ENCODE data around the gene TBC1D2B. TPM values are rescaled to one million over a fixed set of nuclear protein-coding genes. Genes with fewer than 3 reads are reported as not detected.
A peak's percentile ranks its signal among the peaks of the same experiment; 100 is the strongest.

TBC1D2B gene
- total and polyA plus RNA-seq, 3 donors from 2014 or later, result 28.9 to 41.5 (median 40.6) TPM

DNA sequence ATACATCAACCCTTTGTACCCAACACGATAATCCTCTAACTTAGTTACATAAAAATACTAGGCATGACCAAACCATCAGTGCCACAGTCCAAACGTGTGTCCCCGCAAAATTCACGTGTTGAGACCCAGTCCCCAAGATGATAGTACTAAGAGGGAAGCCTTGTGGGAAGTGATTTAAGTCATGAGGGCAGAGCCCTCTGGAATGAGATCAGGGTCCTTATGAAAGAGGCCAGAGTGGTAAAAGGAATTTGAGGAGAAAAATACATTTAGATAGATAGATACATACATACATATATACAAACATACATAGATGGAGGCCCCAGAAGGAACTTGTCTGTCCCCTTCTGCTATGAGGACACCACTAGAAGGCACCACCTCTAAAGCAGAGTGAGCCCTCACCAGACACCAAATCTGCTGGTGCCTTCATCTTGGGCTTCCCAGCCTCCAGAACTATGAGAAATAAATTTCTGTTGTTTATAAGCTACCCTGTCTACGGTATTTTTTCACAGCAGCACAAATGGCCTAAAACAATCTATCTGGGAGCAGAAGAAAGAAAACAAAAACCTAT, 8.0 kb downstream of the TBC1D2B start:
- DNase-seq, result no peak
- Histone ChIP-seq H3K36me3 (ENCODE audit: low read depth, missing control alignments) (no peaks in the 10 kb centered on the region), H3K4me3 (no peak overlapping the region), H3K27ac (peak overlapping the region in 1 of 2 donors; percentile 46), H3K27me3 (no peaks in the 10 kb centered on the region), H3K4me1 (peaks cover 69% of the 10 kb centered on the region), H3K9me3 (no peaks in the 10 kb centered on the region)
- WGBS, 2 donors, result 69 to 70% methylated on average over 5 of the region's 5 CpGs
- intact Hi-C loops (cut with DNase I; ENCODE audit: low total_unique reads), result loop anchor here (10.0 kb wide), 1 partner anchor 65 kb away; no protein-coding TSS in a partner anchor
- no peak for TF ChIP-seq POLR2A (IDR thresholded peaks at IDR 0.05)
- TF ChIP-seq, protein P1, sequence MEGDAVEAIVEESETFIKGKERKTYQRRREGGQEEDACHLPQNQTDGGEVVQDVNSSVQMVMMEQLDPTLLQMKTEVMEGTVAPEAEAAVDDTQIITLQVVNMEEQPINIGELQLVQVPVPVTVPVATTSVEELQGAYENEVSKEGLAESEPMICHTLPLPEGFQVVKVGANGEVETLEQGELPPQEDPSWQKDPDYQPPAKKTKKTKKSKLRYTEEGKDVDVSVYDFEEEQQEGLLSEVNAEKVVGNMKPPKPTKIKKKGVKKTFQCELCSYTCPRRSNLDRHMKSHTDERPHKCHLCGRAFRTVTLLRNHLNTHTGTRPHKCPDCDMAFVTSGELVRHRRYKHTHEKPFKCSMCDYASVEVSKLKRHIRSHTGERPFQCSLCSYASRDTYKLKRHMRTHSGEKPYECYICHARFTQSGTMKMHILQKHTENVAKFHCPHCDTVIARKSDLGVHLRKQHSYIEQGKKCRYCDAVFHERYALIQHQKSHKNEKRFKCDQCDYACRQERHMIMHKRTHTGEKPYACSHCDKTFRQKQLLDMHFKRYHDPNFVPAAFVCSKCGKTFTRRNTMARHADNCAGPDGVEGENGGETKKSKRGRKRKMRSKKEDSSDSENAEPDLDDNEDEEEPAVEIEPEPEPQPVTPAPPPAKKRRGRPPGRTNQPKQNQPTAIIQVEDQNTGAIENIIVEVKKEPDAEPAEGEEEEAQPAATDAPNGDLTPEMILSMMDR (IDR thresholded peaks at IDR 0.05), result no peak

DNA sequence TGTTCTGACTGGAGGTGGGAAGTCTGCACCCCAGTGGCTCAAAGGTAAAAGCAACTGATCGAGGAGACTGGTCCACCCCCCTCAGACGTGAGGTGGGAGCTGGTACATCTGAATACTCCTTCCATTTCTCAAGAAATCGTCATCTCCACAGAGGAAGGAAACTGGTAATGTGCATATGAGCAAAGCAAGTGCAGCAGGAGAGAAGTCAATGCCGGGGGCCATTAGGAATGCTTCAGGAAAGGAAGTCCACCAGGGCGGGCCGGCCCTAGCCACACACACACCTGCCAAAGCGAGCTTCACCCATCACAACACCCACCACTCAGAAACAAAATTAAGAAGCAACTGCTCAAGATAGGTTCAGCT, 8.5 kb downstream of the TBC1D2B start:
- no peak for TF ChIP-seq POLR2A (IDR thresholded peaks at IDR 0.05)
- TF ChIP-seq, protein P1 (IDR thresholded peaks at IDR 0.05), result no peak
- no peaks in the 10 kb centered on the region for H3K9me3 ChIP-seq

DNA sequence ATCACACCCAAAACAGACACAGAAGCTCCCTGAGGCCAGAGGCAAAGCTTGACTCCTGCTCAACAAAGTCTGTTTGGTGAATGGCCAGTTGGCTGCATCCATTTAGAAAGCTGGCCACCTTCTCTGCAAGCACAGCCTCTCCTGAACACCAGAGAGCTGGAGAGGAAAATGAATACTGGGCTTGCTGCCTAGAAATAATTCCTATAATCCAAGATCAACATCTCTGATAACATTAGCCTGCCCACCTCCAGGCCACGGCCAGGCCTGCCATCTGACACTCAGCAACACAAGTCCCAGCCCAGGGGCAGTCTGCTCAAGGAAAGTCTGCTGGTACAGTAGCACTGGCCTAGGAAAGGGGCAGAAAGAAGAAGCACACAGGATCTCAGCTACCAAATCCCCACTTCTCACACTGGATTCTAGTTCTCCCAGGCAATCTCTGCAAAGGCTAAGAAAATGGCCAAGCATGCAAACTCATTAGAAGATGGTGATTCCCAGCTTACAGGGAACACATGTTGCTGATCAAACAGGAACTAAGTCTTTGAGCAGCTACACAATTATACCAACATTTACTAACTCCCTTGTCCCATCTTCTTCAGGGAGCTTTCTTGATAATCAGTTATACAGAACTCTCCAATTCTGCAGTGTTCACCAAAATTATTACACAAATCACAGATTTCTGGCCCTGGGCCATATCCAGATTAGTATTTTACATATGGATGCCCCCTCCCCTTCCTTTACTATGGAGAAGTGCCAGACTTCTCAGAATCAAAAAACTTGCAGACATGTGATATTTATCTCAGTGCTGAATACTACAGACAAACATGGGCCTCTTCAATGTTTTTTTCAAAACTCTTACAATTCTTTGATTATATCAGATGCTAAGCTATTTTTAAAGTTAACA, 9.9 kb downstream of the TBC1D2B start:
- Histone ChIP-seq H3K36me3 (ENCODE audit: low read depth, missing control alignments) (no peaks in the 10 kb centered on the region), H3K27ac (peak overlapping the region; percentile 63 to 73), H3K4me3 (no peak overlapping the region), H3K9me3 (no peaks in the 10 kb centered on the region), H3K4me1 (peaks cover 85% of the 10 kb centered on the region), H3K27me3 (no peaks in the 10 kb centered on the region)
- 36 to 40% methylated on average over 1 of the region's 1 CpG for whole genome bisulfite sequencing, 2 donors
- DNase-seq, result no peak
- no peak for TF ChIP-seq POLR2A (IDR thresholded peaks at IDR 0.05)
- TF ChIP-seq, protein P1 (IDR thresholded peaks at IDR 0.05), result no peak
- intact Hi-C loops (cut with DNase I; ENCODE audit: low total_unique reads), result loop anchor here (10.0 kb wide), 1 partner anchor 63 kb away; no protein-coding TSS in a partner anchor

More for the DNA sequence above, 8.5 kb downstream of the TBC1D2B start:
- Histone ChIP-seq H3K27ac (peak overlapping the region; percentile 46 to 55), H3K27me3 (no peaks in the 10 kb centered on the region), H3K4me3 (no peak overlapping the region), H3K4me1 (peaks cover 73% of the 10 kb centered on the region), H3K36me3 (ENCODE audit: low read depth, missing control alignments) (no peaks in the 10 kb centered on the region)
- 68 to 72% methylated on average over 7 of the region's 7 CpGs for WGBS, 2 donors
- no peak for DNase-seq
- intact Hi-C loops (cut with DNase I; ENCODE audit: low total_unique reads), result loop anchor here (10.0 kb wide), 1 partner anchor 64 kb away; no protein-coding TSS in a partner anchor

DNA sequence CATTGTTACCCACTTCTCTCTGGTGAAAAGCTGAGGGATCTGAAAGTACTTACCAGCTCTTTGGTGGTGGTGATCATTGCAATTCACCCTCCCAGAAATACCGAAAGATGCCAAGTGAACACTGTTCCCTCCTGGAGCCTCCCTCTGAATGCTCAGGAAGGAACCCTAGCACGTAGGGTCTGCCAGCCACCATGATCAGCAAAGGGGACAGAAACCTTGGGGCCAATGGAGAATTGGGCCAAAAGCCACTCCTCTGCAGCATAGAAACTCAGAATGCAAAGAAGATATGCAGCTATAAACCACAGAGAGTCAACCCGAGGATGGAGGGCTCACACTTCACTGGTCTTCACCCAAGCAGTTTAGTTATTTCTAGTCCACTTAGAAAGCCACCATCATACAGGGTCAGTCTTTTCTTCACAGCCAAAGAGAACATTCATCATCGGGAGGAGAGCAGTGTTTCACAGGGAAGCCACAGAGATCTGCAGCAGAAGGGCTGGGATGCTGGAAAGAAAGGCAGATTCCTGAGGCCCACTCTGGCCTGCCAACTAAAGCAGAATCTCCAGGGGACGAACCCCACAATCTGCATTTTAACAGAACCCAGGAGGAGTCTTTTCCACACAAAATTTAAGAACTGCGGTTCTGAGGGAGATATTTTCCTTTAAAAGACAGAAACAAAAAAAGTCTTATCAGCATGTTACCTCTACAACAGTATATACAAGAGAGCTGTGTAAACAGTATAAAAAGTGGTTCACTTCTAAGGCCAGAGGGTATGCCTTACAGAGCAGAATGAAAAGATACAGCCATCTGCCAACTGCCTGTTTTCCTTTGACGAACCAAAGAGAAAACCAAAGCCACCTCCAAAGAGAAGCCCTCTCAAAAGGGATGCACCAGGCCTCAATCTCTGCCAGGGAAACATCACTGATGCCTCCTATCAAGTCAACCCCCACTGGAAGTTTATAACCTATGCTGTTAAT, 11.3 kb downstream of the TBC1D2B start:
- Histone ChIP-seq H3K36me3 (ENCODE audit: low read depth, missing control alignments) (no peaks in the 10 kb centered on the region), H3K27ac (peak overlapping the region; percentile 63 to 73), H3K4me1 (peaks cover 86% of the 10 kb centered on the region), H3K4me3 (no peak overlapping the region), H3K9me3 (no peaks in the 10 kb centered on the region), H3K27me3 (no peaks in the 10 kb centered on the region)
- TF ChIP-seq POLR2A (IDR thresholded peaks at IDR 0.05), result no peak
- TF ChIP-seq, protein P1 (IDR thresholded peaks at IDR 0.05), result no peak
- intact Hi-C loops (cut with DNase I; ENCODE audit: low total_unique reads), result loop anchor here (2.0 to 10.0 kb wide), 2 partner anchors 41 to 61 kb away; no protein-coding TSS in a partner anchor
- DNase-seq, result no peak
- WGBS, 2 donors, result 60 to 62% methylated on average over 7 of the region's 7 CpGs

All from testis (tissue), 3 donors.